IMR-90 (cell line): ENCODE data around the gene ZFHX3. TPM values are rescaled to one million over a fixed set of nuclear protein-coding genes. Genes with fewer than 3 reads are reported as not detected.

Experiments
- ATAC-seq: fragments of 200-7000 bp; cut with Tn5 transposase; 2 replicates; pipeline ENCODE4 v1.9.1; 2020; ENCODE audit warnings: low read depth, mild to moderate bottlenecking, moderate library complexity
- BruUV-seq: library from RNA; stranded (reverse); fragments of 400-500 nt; replicated peaks from 2 replicates; lab custom pipeline; 2021; lab: Mats Ljungman, UMichigan
- CTCF ChIA-PET: fragments of 300-600 bp; formaldehyde crosslinking; extraction: SDS; loops from one replicate; lab custom pipeline; 2021; ENCODE audit warnings: antibody characterized with exemption; lab: Yijun Ruan, JAX
- POLR2A ChIA-PET: fragments of 300-600 bp; sonication (Branson Sonifier 250); formaldehyde crosslinking; loops from one replicate; lab custom pipeline; 2022; ENCODE audit warnings: antibody characterized with exemption; ENCODE audit not compliant: unreplicated experiment; lab: Charles Lee
- DNase-seq: peaks from one replicate; pipeline ENCODE4 v3.0.0; 2013
- H2AFZ ChIP-seq: replicated peaks from 2 replicates; pipeline ENCODE3; 2013; ENCODE audit warnings: low read length, mild to moderate bottlenecking; ENCODE audit not compliant: poor library complexity
- H2AK5ac ChIP-seq: 2 replicates; pipeline ENCODE4 v1.6.1; 2013; ENCODE audit warnings: low read depth, low read length, inconsistent platforms
- H2AK9ac ChIP-seq: replicated peaks from 2 replicates; pipeline ENCODE3; 2013; ENCODE audit warnings: mild to moderate bottlenecking, low read depth, low read length, moderate library complexity; ENCODE audit not compliant: poor library complexity
- H2BK120ac ChIP-seq: 2 replicates; pipeline ENCODE4 v1.6.1; 2013; ENCODE audit warnings: low read depth, low read length, inconsistent platforms
- H2BK15ac ChIP-seq: 3 replicates; pipeline ENCODE4 v1.6.1; 2013; ENCODE audit warnings: low read depth, low read length, inconsistent platforms
- H2BK20ac ChIP-seq: 2 replicates; pipeline ENCODE4 v1.6.1; 2013; ENCODE audit warnings: low read depth, mild to moderate bottlenecking, inconsistent platforms, low read length, moderate library complexity
- H2BK5ac ChIP-seq: 2 replicates; pipeline ENCODE4 v1.6.1; 2013; ENCODE audit warnings: mild to moderate bottlenecking, low read depth, low read length, inconsistent platforms; ENCODE audit not compliant: poor library complexity, severe bottlenecking
- H3K14ac ChIP-seq: replicated peaks from 2 replicates; pipeline ENCODE4 v1.6.1; 2013; ENCODE audit warnings: low read depth, low read length, inconsistent platforms
- H3K18ac ChIP-seq: 2 replicates; pipeline ENCODE4 v1.6.1; 2013; ENCODE audit warnings: low read depth, low read length, control low read depth
- H3K23ac ChIP-seq: 2 replicates; pipeline ENCODE4 v1.6.1; 2013; ENCODE audit warnings: low read depth, low read length, inconsistent platforms
- H3K27ac ChIP-seq: 2 replicates; pipeline ENCODE4 v1.5.1; 2013; ENCODE audit warnings: mild to moderate bottlenecking, control low read depth, low read length; ENCODE audit not compliant: insufficient read depth
- H3K27me3 ChIP-seq: 2 replicates; pipeline ENCODE4 v1.6.1; 2013; ENCODE audit warnings: low read length; ENCODE audit not compliant: control insufficient read depth, insufficient read depth
- H3K36me3 ChIP-seq: 2 replicates; pipeline ENCODE4 v1.6.1; 2013; ENCODE audit warnings: low read length, mixed read lengths; ENCODE audit not compliant: control insufficient read depth, insufficient read depth
- H3K4ac ChIP-seq: 2 replicates; pipeline ENCODE4 v1.6.1; 2013; ENCODE audit warnings: low read depth, low read length, inconsistent platforms
- H3K4me1 ChIP-seq: 2 replicates; pipeline ENCODE4 v1.6.1; 2013; ENCODE audit warnings: low read length, mixed read lengths; ENCODE audit not compliant: control insufficient read depth, insufficient read depth
- H3K4me2 ChIP-seq: 2 replicates; pipeline ENCODE4 v1.6.1; 2013; ENCODE audit warnings: low read depth, mild to moderate bottlenecking, control low read depth, low read length, moderate library complexity
- H3K4me3 ChIP-seq: 2 replicates; pipeline ENCODE4 v1.5.1; 2013; ENCODE audit warnings: low read depth, mild to moderate bottlenecking, control low read depth, low read length, moderate library complexity; ENCODE audit not compliant: insufficient read depth
- H3K56ac ChIP-seq: 2 replicates; pipeline ENCODE4 v1.6.1; 2013; ENCODE audit warnings: low read length, inconsistent platforms; ENCODE audit not compliant: insufficient read depth; ENCODE audit errors: extremely low read depth
- H3K79me1 ChIP-seq, 2 experiments: 2 replicates each; pipeline ENCODE4 v1.6.1; 2013; ENCODE audit warnings: low read length in 2 of 2, inconsistent platforms in 1 of 2, low read depth in 1 of 2
- H3K9ac ChIP-seq: 2 replicates; pipeline ENCODE4 v1.6.1; 2013; ENCODE audit warnings: low read depth, low read length, control low read depth
- H3K9me1 ChIP-seq: 2 replicates; pipeline ENCODE4 v1.6.1; 2013; ENCODE audit warnings: low read length, inconsistent platforms; ENCODE audit not compliant: insufficient read depth
- H3K9me3 ChIP-seq: 2 replicates; pipeline ENCODE4 v1.6.1; 2013; ENCODE audit warnings: low read length; ENCODE audit not compliant: control insufficient read depth, insufficient read depth
- H4K20me1 ChIP-seq: 2 replicates; pipeline ENCODE4 v1.6.1; 2013; ENCODE audit warnings: low read length, inconsistent platforms; ENCODE audit not compliant: insufficient read depth
- H4K5ac ChIP-seq: 2 replicates; pipeline ENCODE4 v1.6.1; 2013; ENCODE audit warnings: mild to moderate bottlenecking, low read depth, low read length, control low read depth
- H4K8ac ChIP-seq, 2 experiments: 2 replicates each; pipeline ENCODE4 v1.6.1; 2013; ENCODE audit warnings: low read depth in 2 of 2, low read length in 2 of 2, control low read depth in 1 of 2, inconsistent platforms in 1 of 2
- H4K91ac ChIP-seq: 2 replicates; pipeline ENCODE4 v1.6.1; 2013; ENCODE audit warnings: low read depth, low read length, inconsistent platforms; ENCODE audit not compliant: insufficient read depth
- CEBPB ChIP-seq: IDR thresholded peaks from 2 replicates; pipeline ENCODE4 v1.6.1; 2012; ENCODE audit warnings: low read depth, low read length, improper control_type of control experiment
- FOS ChIP-seq: fragments of 150-350 bp; IDR thresholded peaks from 2 replicates; pipeline ENCODE4 v1.6.1; 2016; ENCODE audit warnings: low read depth, low read length
- NFE2L2 ChIP-seq: fragments of 150-350 bp; IDR thresholded peaks from 2 replicates; pipeline ENCODE4 v1.6.1; 2016; ENCODE audit warnings: low read depth, mild to moderate bottlenecking, low read length
- RAD21 ChIP-seq: IDR thresholded peaks from 2 replicates; pipeline ENCODE4 v1.6.1; 2012; ENCODE audit warnings: low read length, improper control_type of control experiment
- RFX5 ChIP-seq: IDR thresholded peaks from 2 replicates; pipeline ENCODE4 v1.8.0; 2012; ENCODE audit warnings: low read depth, mild to moderate bottlenecking, low read length, moderate library complexity
- WGBS, 2 experiments: methylation state at CpG; one replicate each; pipeline versions ENCODE4 v1.1.5 to v1.1.7; 2013; ENCODE audit warnings: missing lambda C conversion rate in 2 of 2; ENCODE audit not compliant: insufficient read length in 1 of 2; ENCODE audit errors: extremely low coverage in 2 of 2; 5-methylcytosine and 5-hydroxymethylcytosine counted together
- dilution Hi-C: fragments of 300-500 bp; cut with HindIII; formaldehyde crosslinking; loops from one replicate; pipeline ENCODE4 v1.14.3; 2018; ENCODE audit warnings: low sequenced_read_pairs; ENCODE audit not compliant: unreplicated experiment
- in situ Hi-C: fragments of 300-500 bp; cut with MboI; formaldehyde crosslinking; loops from 3 replicates; pipeline ENCODE4 v1.14.3; 2019; ENCODE audit warnings: low sequenced_read_pairs, inconsistent platforms, mixed read lengths
- intact Hi-C: fragments of 100-400 bp; cut with micrococcal nuclease; formaldehyde crosslinking; loops from 2 replicates; pipeline ENCODE4 v1.10.0; 2022
- polyA plus RNA-seq, 3 experiments: library from polyadenylated mRNA; depleted of rRNA; stranded (reverse); fragments of >200 nt; gene quantifications; 2 replicates each; pipeline ENCODE4 v1.2.3, GENCODE V29; 2012; ENCODE audit warnings: low replicate concordance in 1 of 3
- total RNA-seq: library from RNA; depleted of rRNA; stranded (reverse); fragments of >200 nt; gene quantifications from 2 replicates; pipeline ENCODE4 v1.2.3, GENCODE V29; 2012
- TF ChIP-seq, protein P1 (sequence below): fragments of 150-350 bp; IDR thresholded peaks from 2 replicates; pipeline ENCODE4 v1.6.1; 2016; ENCODE audit warnings: low read depth, mild to moderate bottlenecking, low read length, moderate library complexity, borderline replicate concordance

Gene ZFHX3
- total and polyA plus RNA-seq, 2 of the 4 experiments (the other 2 are of a cell fraction): 1.4 to 1.7 TPM

DNA sequence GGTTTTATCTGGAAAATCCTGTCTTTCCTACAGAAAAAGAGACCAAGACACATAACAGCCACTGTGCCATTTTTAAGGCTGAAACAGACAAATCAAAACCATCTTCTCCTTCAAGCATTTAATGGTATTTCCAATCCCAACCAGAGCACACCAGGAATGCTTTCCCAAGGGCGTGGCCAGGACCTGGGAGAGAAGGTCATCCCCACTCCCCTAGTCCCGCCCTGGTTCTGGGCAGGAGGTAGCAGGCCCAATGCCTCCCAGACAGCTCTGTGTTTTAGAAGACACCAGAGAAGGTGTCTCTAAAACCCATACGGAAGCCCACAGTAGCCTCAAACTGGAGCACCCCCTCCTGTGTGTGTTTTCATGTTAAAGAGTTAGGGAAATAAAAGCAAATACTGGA is 214.4 kb downstream of the ZFHX3 start:
- Histone ChIP-seq H3K9ac (no peak overlapping the region), H2BK5ac (no peak overlapping the region), H2BK120ac (no peak overlapping the region), H3K9me3 (no peaks in the 10 kb centered on the region), H3K56ac (no peak overlapping the region), H3K4me3 (no peak overlapping the region), H3K36me3 (peaks cover 5% of the 10 kb centered on the region; the same call in 1 of the 2 replicates), H3K9me1 (peaks cover 13% of the 10 kb centered on the region), H2AK9ac (no peak overlapping the region), H3K4ac (no peak overlapping the region), H2BK15ac (no peak overlapping the region), H3K23ac (no peak overlapping the region), H3K14ac (no peak overlapping the region), H4K20me1 (peaks cover 28% of the 10 kb centered on the region), H3K27me3 (no peaks in the 10 kb centered on the region), H2AFZ (no peak overlapping the region), H4K5ac (no peak overlapping the region), H2AK5ac (no peak overlapping the region; the same call in 1 of the 2 replicates), H3K27ac (no peak overlapping the region), H2BK20ac (no peak overlapping the region), H3K18ac (no peak overlapping the region), H4K8ac (no peak overlapping the region), H3K4me1 (peaks cover 5% of the 10 kb centered on the region), H3K79me1 (peaks cover 9 to 40% of the 10 kb centered on the region in 2 experiments; a peak in 2 of 4 replicates), H3K4me2 (no peak overlapping the region), H4K91ac (no peak overlapping the region)
- WGBS, 2 experiments: no CpG with 5 or more reads among the region's 3 CpGs
- dilution Hi-C loops (no loop called here), intact Hi-C loops (loop anchor here (2.0 to 10.0 kb wide), 5 partner anchors 223 to 1121 kb away; no protein-coding TSS in a partner anchor), in situ Hi-C loops (no loop called here)
- no peak for TF ChIP-seq NFE2L2
- no peak for TF ChIP-seq FOS
- TF ChIP-seq, protein P1, sequence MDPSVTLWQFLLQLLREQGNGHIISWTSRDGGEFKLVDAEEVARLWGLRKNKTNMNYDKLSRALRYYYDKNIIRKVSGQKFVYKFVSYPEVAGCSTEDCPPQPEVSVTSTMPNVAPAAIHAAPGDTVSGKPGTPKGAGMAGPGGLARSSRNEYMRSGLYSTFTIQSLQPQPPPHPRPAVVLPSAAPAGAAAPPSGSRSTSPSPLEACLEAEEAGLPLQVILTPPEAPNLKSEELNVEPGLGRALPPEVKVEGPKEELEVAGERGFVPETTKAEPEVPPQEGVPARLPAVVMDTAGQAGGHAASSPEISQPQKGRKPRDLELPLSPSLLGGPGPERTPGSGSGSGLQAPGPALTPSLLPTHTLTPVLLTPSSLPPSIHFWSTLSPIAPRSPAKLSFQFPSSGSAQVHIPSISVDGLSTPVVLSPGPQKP: no peak
- TF ChIP-seq RFX5: no peak
- TF ChIP-seq RAD21: no peak
- TF ChIP-seq CEBPB: no peak
- BruUV-seq: no TSS peak
- ChIA-PET POLR2A (interaction anchor here (0.5 kb wide), 1 partner anchor 225 kb away, joined by 3 read pairs; no protein-coding TSS in a partner anchor), CTCF (interaction anchor here (0.6 to 2.2 kb wide), 15 partner anchors 9 to 1045 kb away, joined by 3 to 16 read pairs (median 4); no protein-coding TSS in a partner anchor)
- DNase-seq (no peak), ATAC-seq (no peak)
